Erythroblast (primary cell): ENCODE measurements around the gene PDCD6IP.

ENCODE experiments used
- GATA1 ChIP-seq: IDR thresholded peaks from 2 replicates; pipeline ENCODE4 v1.6.1; 2011; ENCODE audit warnings: low read depth, mild to moderate bottlenecking, control low read depth, low read length, moderate library complexity
- POLR2A ChIP-seq: IDR thresholded peaks from 2 replicates; pipeline ENCODE4 v1.6.1; 2011; ENCODE audit warnings: mild to moderate bottlenecking, low read length

- TF ChIP-seq POLR2A (no peak), GATA1 (no peak)
These were observed 39.6 kb upstream of the PDCD6IP start for GRCh38 chr3:33758864-33759263.
